Keratinocyte (primary cell): ENCODE measurements around the gene CLEC19A. TPM values are rescaled to one million over a fixed set of nuclear protein-coding genes. Genes with fewer than 3 reads are reported as not detected.

Experiments used
- DNase-seq: peaks from one replicate; pipeline ENCODE4 v3.0.0-alpha.2; 2011; ENCODE audit warnings: low read depth, missing footprints, low spot score
- FAIRE-seq: peaks from 2 replicates; lab custom pipeline; 2011; peaks lifted over from hg19 to GRCh38; lab: Jason Lieb, UNC
- H2AFZ ChIP-seq: 2 replicates; pipeline ENCODE4 v1.6.0; 2012; ENCODE audit warnings: low read length, control low read depth, inconsistent platforms; ENCODE audit not compliant: control insufficient read depth
- H3K27ac ChIP-seq: 2 replicates; pipeline ENCODE4 v1.5.1; 2011; ENCODE audit warnings: low read length; ENCODE audit not compliant: control insufficient read depth, insufficient read depth
- H3K27me3 ChIP-seq: 3 replicates; pipeline ENCODE4 v1.6.0; 2011; ENCODE audit warnings: low read length; ENCODE audit not compliant: control insufficient read depth, insufficient read depth; ENCODE audit errors: extremely low read depth
- H3K36me3 ChIP-seq, 2 experiments: 2 replicates in 1 of 2; 3 replicates in 1 of 2; pipeline ENCODE4 v1.5.1; 2011; ENCODE audit warnings: low read length in 2 of 2, mild to moderate bottlenecking in 1 of 2; ENCODE audit not compliant: control insufficient read depth in 2 of 2, insufficient read depth in 2 of 2; ENCODE audit errors: extremely low read depth in 1 of 2
- H3K4me1 ChIP-seq: 3 replicates; pipeline ENCODE4 v1.5.1; 2011; ENCODE audit warnings: low read length; ENCODE audit not compliant: control insufficient read depth, insufficient read depth; ENCODE audit errors: extremely low read depth
- H3K4me2 ChIP-seq: 3 replicates; pipeline ENCODE4 v1.6.0; 2011; ENCODE audit warnings: low read depth, low read length; ENCODE audit not compliant: control insufficient read depth, insufficient read depth; ENCODE audit errors: extremely low read depth
- H3K4me3 ChIP-seq, 3 experiments: fragments of 200-600 bp in 1 of 3; sonication (generic) in 1 of 3; 2 replicates in 2 of 3; 3 replicates in 1 of 3; pipeline ENCODE4 v1.5.1; 2011 to 2016; ENCODE audit warnings: low read length in 3 of 3, mild to moderate bottlenecking in 3 of 3, control low read depth in 2 of 3, inconsistent platforms in 1 of 3, low read depth in 1 of 3, mixed read lengths in 1 of 3, mixed run types in 1 of 3, moderate library complexity in 1 of 3; ENCODE audit not compliant: control insufficient read depth in 2 of 3, insufficient read depth in 2 of 3; ENCODE audit errors: extremely low read depth in 1 of 3
- H3K79me2 ChIP-seq: 2 replicates; pipeline ENCODE4 v1.6.0; 2012; ENCODE audit warnings: low read length; ENCODE audit not compliant: control insufficient read depth, insufficient read depth
- H3K9ac ChIP-seq: 3 replicates; pipeline ENCODE4 v1.6.0; 2011; ENCODE audit warnings: low read length; ENCODE audit not compliant: control insufficient read depth, insufficient read depth; ENCODE audit errors: extremely low read depth
- H3K9me1 ChIP-seq: 3 replicates; pipeline ENCODE4 v1.6.0; 2011; ENCODE audit warnings: low read length; ENCODE audit not compliant: control insufficient read depth, insufficient read depth; ENCODE audit errors: extremely low read depth
- H3K9me3 ChIP-seq: 2 replicates; pipeline ENCODE4 v1.5.1; 2012; ENCODE audit warnings: low read depth, low read length; ENCODE audit not compliant: control insufficient read depth
- H4K20me1 ChIP-seq: 3 replicates; pipeline ENCODE4 v1.6.0; 2011; ENCODE audit warnings: low read length; ENCODE audit not compliant: control insufficient read depth, insufficient read depth; ENCODE audit errors: extremely low read depth
- EZH2 ChIP-seq: IDR thresholded peaks from one replicate; pipeline ENCODE4 v1.6.1; 2012; ENCODE audit warnings: inconsistent platforms, mild to moderate bottlenecking, low read length, moderate library complexity
- dilution Hi-C: fragments of 300-500 bp; cut with MboI; formaldehyde crosslinking; loops from one replicate; pipeline ENCODE4 v1.7.0; 2020; ENCODE audit warnings: low sequenced_read_pairs; ENCODE audit not compliant: extremely low pct_ligation_motif_present
- polyA plus RNA-seq, 5 experiments: library from polyadenylated mRNA; depleted of rRNA in 3 of 5; stranded (reverse) in 3 of 5; stranded (forward) in 1 of 5; unstranded in 1 of 5; fragments of >200 nt; gene quantifications; 1 replicate in 1 of 5; 2 replicates in 3 of 5; 3 replicates in 1 of 5; pipeline versions ENCODE4 v1.2.1 to v1.2.3, GENCODE V29; 2011 to 2012; ENCODE audit warnings: missing spikeins in 2 of 5, low read depth in 1 of 5, low replicate concordance in 1 of 5
- TF ChIP-seq, protein P1 (sequence below), 3 experiments: IDR thresholded peaks in 1 of 3; conservative IDR thresholded peaks in 1 of 3; optimal IDR thresholded peaks in 1 of 3; 2 replicates in 2 of 3; 3 replicates in 1 of 3; pipeline versions ENCODE3 to v1.5.1; 2011; ENCODE audit warnings: low read length in 3 of 3, mild to moderate bottlenecking in 3 of 3, moderate library complexity in 2 of 3, control low read depth in 1 of 3, inconsistent platforms in 1 of 3; ENCODE audit not compliant: insufficient read depth in 2 of 3; ENCODE audit errors: extremely low read depth in 1 of 3

Gene CLEC19A
- polyA plus RNA-seq, 1 donor (not counting 4 experiments of a cell fraction or from before 2014, with no cell fraction given): not detected

DNA sequence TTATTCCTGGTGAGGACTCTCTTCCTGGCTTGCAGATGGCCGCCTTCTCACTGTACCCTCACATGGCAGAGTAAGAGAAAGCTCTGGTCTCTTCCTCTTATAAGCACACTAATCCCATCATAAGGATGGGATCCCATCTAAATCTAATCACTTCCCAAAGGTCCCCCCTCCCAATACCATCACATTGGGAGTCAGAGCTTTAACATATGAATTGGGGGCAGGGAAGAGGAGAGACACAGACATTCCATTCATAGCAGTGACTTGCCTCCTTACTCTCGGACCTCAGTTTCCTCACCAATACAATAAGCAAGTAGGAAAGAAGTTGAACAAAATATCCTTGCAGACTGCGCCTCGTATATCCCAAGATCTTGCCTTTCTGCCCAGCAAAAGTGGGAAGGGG, 1.7 kb downstream of the CLEC19A start:
- Histone ChIP-seq H3K4me2 (no peak overlapping the region), H3K27ac (no peak overlapping the region), H3K9me1 (no peaks in the 10 kb centered on the region), H3K4me1 (peaks cover 9% of the 10 kb centered on the region), H3K9ac (no peak overlapping the region), H3K27me3 (no peaks in the 10 kb centered on the region), H3K4me3 (no peak overlapping the region), H3K36me3 (no peaks in the 10 kb centered on the region), H3K79me2 (no peaks in the 10 kb centered on the region), H3K9me3 (no peaks in the 10 kb centered on the region), H4K20me1 (no peaks in the 10 kb centered on the region), H2AFZ (no peak overlapping the region)
- dilution Hi-C loops: no loop called here
- TF ChIP-seq, protein P1, sequence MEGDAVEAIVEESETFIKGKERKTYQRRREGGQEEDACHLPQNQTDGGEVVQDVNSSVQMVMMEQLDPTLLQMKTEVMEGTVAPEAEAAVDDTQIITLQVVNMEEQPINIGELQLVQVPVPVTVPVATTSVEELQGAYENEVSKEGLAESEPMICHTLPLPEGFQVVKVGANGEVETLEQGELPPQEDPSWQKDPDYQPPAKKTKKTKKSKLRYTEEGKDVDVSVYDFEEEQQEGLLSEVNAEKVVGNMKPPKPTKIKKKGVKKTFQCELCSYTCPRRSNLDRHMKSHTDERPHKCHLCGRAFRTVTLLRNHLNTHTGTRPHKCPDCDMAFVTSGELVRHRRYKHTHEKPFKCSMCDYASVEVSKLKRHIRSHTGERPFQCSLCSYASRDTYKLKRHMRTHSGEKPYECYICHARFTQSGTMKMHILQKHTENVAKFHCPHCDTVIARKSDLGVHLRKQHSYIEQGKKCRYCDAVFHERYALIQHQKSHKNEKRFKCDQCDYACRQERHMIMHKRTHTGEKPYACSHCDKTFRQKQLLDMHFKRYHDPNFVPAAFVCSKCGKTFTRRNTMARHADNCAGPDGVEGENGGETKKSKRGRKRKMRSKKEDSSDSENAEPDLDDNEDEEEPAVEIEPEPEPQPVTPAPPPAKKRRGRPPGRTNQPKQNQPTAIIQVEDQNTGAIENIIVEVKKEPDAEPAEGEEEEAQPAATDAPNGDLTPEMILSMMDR (optimal IDR thresholded peaks at IDR 0.05 in 1 of 3, IDR thresholded peaks at IDR 0.05 in 1 of 3, conservative IDR thresholded peaks at IDR 0.05 in 1 of 3; ENCODE audit: extremely low read depth in 1 of 3, insufficient read depth in 2 of 3, low read length in 3 of 3): no peak
- no peak for TF ChIP-seq EZH2
- FAIRE-seq (no peak), DNase-seq (no peak)

DNA sequence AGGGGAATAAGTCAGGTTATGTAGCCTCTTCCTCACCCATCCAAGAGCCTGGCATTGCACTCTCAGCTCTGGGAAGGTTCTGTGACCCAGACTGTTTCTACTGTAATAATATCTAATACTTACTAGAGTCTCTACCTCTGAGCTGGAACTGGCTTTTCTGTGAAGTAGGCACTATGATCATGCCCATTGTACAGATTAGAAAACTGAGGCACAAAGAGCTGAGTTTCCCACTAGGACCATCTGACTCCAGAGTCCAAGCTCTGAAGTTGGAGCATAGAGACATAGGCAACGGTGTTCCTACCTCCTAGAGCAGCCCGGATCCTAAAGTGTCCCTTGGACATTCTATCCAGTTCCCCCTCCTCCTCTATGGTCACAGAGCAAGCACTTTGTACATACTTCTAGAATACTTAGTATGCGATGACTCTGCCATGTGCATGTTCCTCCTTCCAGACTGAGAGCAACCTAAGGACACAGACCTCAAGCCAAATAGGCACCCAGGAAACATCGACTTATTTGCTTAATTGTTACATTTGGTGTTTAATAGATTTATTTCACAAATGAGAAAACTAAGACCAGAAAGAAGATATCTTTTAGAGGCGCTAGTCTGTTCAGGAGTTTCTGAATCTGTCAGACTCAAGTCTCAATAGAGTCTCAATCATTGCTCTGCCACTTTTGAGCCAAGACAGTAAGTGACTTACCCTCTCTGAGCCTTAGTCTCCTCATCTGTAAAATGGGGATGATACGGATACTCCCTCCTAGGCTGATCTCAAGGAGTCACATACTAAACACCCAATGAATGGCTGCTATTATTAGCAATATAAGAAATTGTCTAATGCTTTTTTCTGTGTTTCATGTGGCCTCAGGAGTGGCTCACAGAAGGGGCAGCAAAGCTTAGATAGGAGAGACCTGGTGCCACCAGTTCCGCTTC, 3.6 kb downstream of the CLEC19A start:
- TF ChIP-seq, protein P1 (optimal IDR thresholded peaks at IDR 0.05 in 1 of 3, IDR thresholded peaks at IDR 0.05 in 1 of 3, conservative IDR thresholded peaks at IDR 0.05 in 1 of 3; ENCODE audit: extremely low read depth in 1 of 3, insufficient read depth in 2 of 3, low read length in 3 of 3): no peak
- TF ChIP-seq EZH2: no peak
- H4K20me1 ChIP-seq: no peaks in the 10 kb centered on the region
- DNase-seq (no peak), FAIRE-seq (no peak)
- no peak overlapping the region for H3K4me2 ChIP-seq
- no peaks in the 10 kb centered on the region for H3K36me3 ChIP-seq
- dilution Hi-C loops: no loop called here
- no peaks in the 10 kb centered on the region for H3K79me2 ChIP-seq
- no peaks in the 10 kb centered on the region for H3K4me1 ChIP-seq
- no peak overlapping the region for H2AFZ ChIP-seq
- H3K27me3 ChIP-seq: no peaks in the 10 kb centered on the region
- H3K27ac ChIP-seq: no peak overlapping the region
- H3K9me1 ChIP-seq: no peaks in the 10 kb centered on the region
- H3K4me3 ChIP-seq: no peak overlapping the region
- H3K9ac ChIP-seq: no peak overlapping the region
- no peaks in the 10 kb centered on the region for H3K9me3 ChIP-seq
